SKM-1 treated with dmso at 0.1 percent for 144 hours (cell line): ENCODE data around the gene CIPC.

Experiments
- DNase-seq: peaks from one replicate; lab custom pipeline; 2025; ENCODE audit not compliant: unreplicated experiment; lab: John Stamatoyannopoulos, UW

CIPC gene

GRCh38 chr14:77100961-77101360 lies 2.9 kb downstream of the CIPC start:
- DNase-seq = no peak

- DNase-seq = no peak
Observed at GRCh38 chr14:77102154-77102553, 4.1 kb downstream of the CIPC start.

GRCh38 chr14:77103475-77103874 lies 5.4 kb downstream of the CIPC start:
- no peak for DNase-seq

GRCh38 chr14:77103951-77104350 lies 5.9 kb downstream of the CIPC start:
- DNase-seq = no peak

GRCh38 chr14:77104393-77104792 lies 6.3 kb downstream of the CIPC start:
- no peak for DNase-seq

- DNase-seq = no peak
Observed at GRCh38 chr14:77105145-77105939, 7.3 kb downstream of the CIPC start.

- no peak for DNase-seq
Observed at GRCh38 chr14:77106666-77107065, 8.6 kb downstream of the CIPC start.

- no peak for DNase-seq
Observed at GRCh38 chr14:77107228-77107627, 9.2 kb downstream of the CIPC start.

GRCh38 chr14:77108753-77109152 lies 10.7 kb downstream of the CIPC start:
- no peak for DNase-seq

GRCh38 chr14:77109656-77110055 lies 11.6 kb downstream of the CIPC start:
- no peak for DNase-seq

GRCh38 chr14:77110286-77110685 lies 12.2 kb downstream of the CIPC start:
- DNase-seq = no peak

GRCh38 chr14:77111021-77111420 lies 13.0 kb downstream of the CIPC start:
- DNase-seq = no peak

GRCh38 chr14:77113644-77114043 lies 15.6 kb downstream of the CIPC start:
- DNase-seq = no peak

GRCh38 chr14:77114609-77115008 lies 16.6 kb downstream of the CIPC start:
- DNase-seq = no peak

- no peak for DNase-seq
Observed at GRCh38 chr14:77116172-77116817, 18.2 kb downstream of the CIPC start.

- no peak for DNase-seq
Observed at GRCh38 chr14:77119851-77120250, 21.8 kb downstream of the CIPC start.

GRCh38 chr14:77120771-77121743 lies 23.0 kb downstream of the CIPC start:
- DNase-seq = no peak

GRCh38 chr14:77122526-77123125 lies 24.6 kb downstream of the CIPC start:
- no peak for DNase-seq

- DNase-seq = no peak
Observed at GRCh38 chr14:77123381-77124325, 25.6 kb downstream of the CIPC start.
